SK-N-MC (cell line): ENCODE measurements around the gene CABLES2.

Source experiments
- DNase-seq: peaks from one replicate; pipeline ENCODE4 v3.0.0-alpha.2; 2011; ENCODE audit warnings: low read depth, low spot score
- H3K27ac ChIP-seq: fragments of 200-600 bp; sonication (generic); 2 replicates; pipeline ENCODE4 v1.5.1; 2016; ENCODE audit warnings: mixed run types
- H3K36me3 ChIP-seq: fragments of 200-600 bp; sonication (generic); 2 replicates; pipeline ENCODE4 v1.6.1; 2017; ENCODE audit warnings: antibody characterized with exemption, low read length, mixed read lengths; ENCODE audit not compliant: insufficient read depth
- H3K4me3 ChIP-seq: fragments of 200-600 bp; sonication (generic); 2 replicates; pipeline ENCODE4 v1.5.1; 2016
- H3K9ac ChIP-seq: fragments of 200-600 bp; sonication (generic); 2 replicates; pipeline ENCODE4 v1.8.0; 2017; ENCODE audit warnings: mixed run types, mixed read lengths; ENCODE audit not compliant: insufficient read length
- H3K9me3 ChIP-seq: fragments of 200-600 bp; sonication (generic); 2 replicates; pipeline ENCODE4 v1.6.1; 2017; ENCODE audit warnings: low read depth, mild to moderate bottlenecking, antibody characterized with exemption, low read length, moderate library complexity, mixed read lengths
- EZH2 ChIP-seq: fragments of 200-600 bp; sonication (generic); IDR thresholded peaks from one replicate; pipeline ENCODE4 v1.6.1; 2017; ENCODE audit warnings: antibody characterized with exemption
- FOXP2 ChIP-seq: optimal IDR thresholded peaks from 2 replicates; pipeline ENCODE3; 2011; ENCODE audit warnings: mild to moderate bottlenecking, moderate library complexity; ENCODE audit not compliant: insufficient read depth; ENCODE audit errors: extremely low read length, control extremely low read depth
- POLR2AphosphoS5 ChIP-seq: IDR thresholded peaks from 2 replicates; pipeline ENCODE4 v1.6.1; 2012; ENCODE audit warnings: mild to moderate bottlenecking, low read depth, low read length, borderline replicate concordance

The CABLES2 gene

GRCh38 chr20:62391165-62392076 is 15.7 kb downstream of the CABLES2 start:
- Histone ChIP-seq H3K36me3 (peaks cover 33% of the 10 kb centered on the region), H3K27ac (no peak overlapping the region), H3K9me3 (no peaks in the 10 kb centered on the region), H3K9ac (no peak overlapping the region), H3K4me3 (no peak overlapping the region)
- TF ChIP-seq POLR2AphosphoS5 = no peak
- no peak for TF ChIP-seq FOXP2
- no peak for TF ChIP-seq EZH2
- no peak for DNase-seq

DNA sequence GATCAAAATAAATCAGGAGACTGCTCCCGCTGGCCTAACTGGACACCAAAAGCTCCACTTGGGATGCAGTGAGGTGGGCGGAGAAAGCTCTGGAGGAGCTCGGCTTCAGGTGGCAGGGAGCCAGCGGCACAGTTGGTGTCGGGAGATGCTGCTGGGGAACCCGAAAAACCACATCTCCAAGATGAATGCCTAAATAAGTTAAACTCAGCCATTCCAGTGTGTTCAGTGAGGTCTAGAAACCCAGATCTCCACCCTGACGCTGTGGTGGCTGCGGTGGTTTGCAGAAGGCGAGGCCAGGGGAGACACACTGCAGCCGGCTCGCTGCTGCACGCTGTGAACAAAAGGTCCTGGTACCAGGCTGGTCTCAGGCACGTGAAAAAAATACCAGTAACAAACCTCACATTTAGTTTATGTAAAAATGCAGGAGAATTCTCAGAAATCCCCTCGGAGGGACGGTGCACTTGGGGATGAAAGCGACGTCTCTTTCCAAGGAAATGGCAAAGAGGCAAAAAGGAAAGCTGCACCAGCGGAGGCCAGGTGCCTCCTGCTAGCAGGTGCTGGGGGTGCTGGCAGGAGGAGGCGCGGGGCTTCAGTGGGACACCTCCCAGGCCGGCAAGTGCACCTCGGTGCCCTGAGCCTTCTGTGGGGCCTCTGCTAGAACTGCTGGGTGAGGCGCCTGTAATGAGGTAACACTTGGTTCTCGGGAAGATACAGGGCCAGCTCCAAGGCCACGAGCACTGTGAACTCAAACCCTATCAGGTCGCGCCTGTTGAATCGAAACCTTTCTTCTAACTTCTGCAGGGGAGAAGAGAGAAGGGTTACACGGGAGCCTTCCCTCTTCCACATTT is 16.5 kb downstream of the CABLES2 start:
- no peak overlapping the region for H3K4me3 ChIP-seq
- 0 out of 2 replicates have a peak, but pooled peaks have one; percentile 33 for TF ChIP-seq POLR2AphosphoS5
- no peak for TF ChIP-seq FOXP2
- no peaks in the 10 kb centered on the region for H3K9me3 ChIP-seq
- DNase-seq = no peak
- no peak overlapping the region for H3K9ac ChIP-seq
- H3K36me3 ChIP-seq = peaks cover 33% of the 10 kb centered on the region
- H3K27ac ChIP-seq = peak overlapping the region; percentile 6; the same call in 1 of the 2 replicates

GRCh38 chr20:62389601-62390087 is 17.4 kb downstream of the CABLES2 start:
- Histone ChIP-seq H3K9me3 (no peaks in the 10 kb centered on the region), H3K36me3 (peaks cover 33% of the 10 kb centered on the region), H3K4me3 (no peak overlapping the region), H3K27ac (0 out of 2 replicates have a peak overlapping the region, but pooled peaks have one; percentile 6), H3K9ac (no peak overlapping the region)
- TF ChIP-seq FOXP2 (no peak), EZH2 (no peak)
- DNase-seq = no peak

GRCh38 chr20:62388839-62389600 is 18.1 kb downstream of the CABLES2 start:
- Histone ChIP-seq H3K4me3 (peak overlapping the region; percentile 96), H3K9ac (peak overlapping the region; percentile 96), H3K27ac (peak overlapping the region; percentile 19; the same call in 1 of the 2 replicates)

DNA sequence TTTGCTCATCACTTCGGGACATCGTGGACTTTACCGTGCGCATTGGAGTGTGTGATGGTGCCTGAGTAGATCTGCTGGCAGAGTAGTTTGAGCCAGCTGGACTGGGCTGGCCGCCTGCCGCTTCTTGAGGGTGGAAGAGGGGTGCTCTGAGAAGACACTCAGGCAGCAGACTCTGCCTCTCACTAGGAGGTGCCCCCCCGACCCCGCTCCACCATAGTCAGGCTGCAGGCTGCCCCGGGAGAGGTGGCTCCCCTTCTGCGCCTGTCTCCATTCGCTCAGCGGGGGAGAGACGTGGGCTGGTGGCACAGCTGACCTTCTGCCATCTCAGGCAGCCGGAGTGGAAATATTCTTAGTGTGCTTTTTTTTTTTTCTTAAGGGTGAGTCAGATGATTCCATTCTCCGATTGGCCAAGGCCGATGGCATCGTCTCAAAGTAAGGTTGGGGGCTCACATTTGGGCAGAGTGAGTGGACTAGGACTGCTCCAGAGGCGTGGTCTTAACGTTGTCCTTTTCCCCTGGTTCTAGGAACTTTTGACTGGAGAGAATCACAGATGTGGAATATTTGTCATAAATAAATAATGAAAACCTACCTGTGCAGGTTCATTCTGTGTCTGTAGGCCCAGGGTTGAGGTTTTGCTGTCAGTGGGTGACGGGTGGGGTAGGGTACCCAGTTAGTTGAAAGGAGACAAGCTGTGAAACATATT is 19.0 kb downstream of the CABLES2 start:
- DNase-seq = no peak
- peak overlapping the region; percentile 96 for H3K9ac ChIP-seq
- H3K36me3 ChIP-seq = peaks cover 33% of the 10 kb centered on the region
- TF ChIP-seq FOXP2 (no peak), EZH2 (no peak), POLR2AphosphoS5 (no peak)
- H3K27ac ChIP-seq = peak overlapping the region; percentile 55; the same call in 1 of the 2 replicates
- H3K4me3 ChIP-seq = peak overlapping the region; percentile 96
- H3K9me3 ChIP-seq = no peaks in the 10 kb centered on the region

More at GRCh38 chr20:62388839-62389600, 18.1 kb downstream of the CABLES2 start:
- DNase-seq = no peak
- TF ChIP-seq EZH2 = no peak
- TF ChIP-seq FOXP2 = no peak
- TF ChIP-seq POLR2AphosphoS5 = peak; percentile 49
- Histone ChIP-seq H3K9me3 (no peaks in the 10 kb centered on the region), H3K36me3 (peaks cover 33% of the 10 kb centered on the region)

- peak overlapping the region; percentile 96 for H3K9ac ChIP-seq
- DNase-seq = no peak
- H3K27ac ChIP-seq = peak overlapping the region; percentile 55; the same call in 1 of the 2 replicates
- H3K36me3 ChIP-seq = peaks cover 33% of the 10 kb centered on the region
- peak overlapping the region; percentile 96 for H3K4me3 ChIP-seq
- TF ChIP-seq POLR2AphosphoS5 (no peak), FOXP2 (no peak), EZH2 (no peak)
- no peaks in the 10 kb centered on the region for H3K9me3 ChIP-seq
Observed at GRCh38 chr20:62387219-62387913, 19.7 kb downstream of the CABLES2 start.
